Measurements from ENCODE around the gene TP53. TPM values are rescaled to one million over a fixed set of nuclear protein-coding genes. Genes with fewer than 3 reads are reported as not detected.

TP53 gene
- polyA plus RNA-seq, 1 donor (not counting 4 experiments of a cell fraction or from before 2014, with no cell fraction given), result 22.0 TPM

GRCh38 chr17:7712111-7712771, 25.0 kb upstream of the TP53 start:
- Histone ChIP-seq H3K9ac (ENCODE audit: control insufficient read depth, extremely low read depth, insufficient read depth, low read length) (no peak overlapping the region), H3K9me1 (ENCODE audit: control insufficient read depth, extremely low read depth, insufficient read depth, low read length) (no peaks in the 10 kb centered on the region), H2AFZ (ENCODE audit: control insufficient read depth, low read length) (no peak overlapping the region), H3K4me3 (ENCODE audit: control insufficient read depth in 2 of 3, extremely low read depth in 1 of 3, insufficient read depth in 2 of 3, low read depth in 1 of 3, low read length in 3 of 3) (no peak overlapping the region), H3K27me3 (ENCODE audit: control insufficient read depth, extremely low read depth, insufficient read depth, low read length) (peaks cover 9% of the 10 kb centered on the region), H3K27ac (ENCODE audit: control insufficient read depth, insufficient read depth, low read length) (no peak overlapping the region), H3K79me2 (ENCODE audit: control insufficient read depth, insufficient read depth, low read length) (no peaks in the 10 kb centered on the region), H3K36me3 (ENCODE audit: control insufficient read depth in 2 of 2, extremely low read depth in 1 of 2, insufficient read depth in 2 of 2, low read length in 2 of 2) (no peaks in the 10 kb centered on the region), H4K20me1 (ENCODE audit: control insufficient read depth, extremely low read depth, insufficient read depth, low read length) (no peaks in the 10 kb centered on the region), H3K9me3 (ENCODE audit: control insufficient read depth, low read depth, low read length) (no peaks in the 10 kb centered on the region), H3K4me2 (ENCODE audit: control insufficient read depth, extremely low read depth, insufficient read depth, low read depth, low read length) (no peak overlapping the region), H3K4me1 (ENCODE audit: control insufficient read depth, extremely low read depth, insufficient read depth, low read length) (peaks cover 8% of the 10 kb centered on the region)
- no peak for FAIRE-seq
- no peak for DNase-seq (ENCODE audit: low read depth, low spot score)
- dilution Hi-C loops (cut with MboI; ENCODE audit: extremely low pct_ligation_motif_present, low sequenced_read_pairs), result no loop called here
- TF ChIP-seq EZH2 (IDR thresholded peaks at IDR 0.05; ENCODE audit: low read length), result no peak
- TF ChIP-seq, protein P1, sequence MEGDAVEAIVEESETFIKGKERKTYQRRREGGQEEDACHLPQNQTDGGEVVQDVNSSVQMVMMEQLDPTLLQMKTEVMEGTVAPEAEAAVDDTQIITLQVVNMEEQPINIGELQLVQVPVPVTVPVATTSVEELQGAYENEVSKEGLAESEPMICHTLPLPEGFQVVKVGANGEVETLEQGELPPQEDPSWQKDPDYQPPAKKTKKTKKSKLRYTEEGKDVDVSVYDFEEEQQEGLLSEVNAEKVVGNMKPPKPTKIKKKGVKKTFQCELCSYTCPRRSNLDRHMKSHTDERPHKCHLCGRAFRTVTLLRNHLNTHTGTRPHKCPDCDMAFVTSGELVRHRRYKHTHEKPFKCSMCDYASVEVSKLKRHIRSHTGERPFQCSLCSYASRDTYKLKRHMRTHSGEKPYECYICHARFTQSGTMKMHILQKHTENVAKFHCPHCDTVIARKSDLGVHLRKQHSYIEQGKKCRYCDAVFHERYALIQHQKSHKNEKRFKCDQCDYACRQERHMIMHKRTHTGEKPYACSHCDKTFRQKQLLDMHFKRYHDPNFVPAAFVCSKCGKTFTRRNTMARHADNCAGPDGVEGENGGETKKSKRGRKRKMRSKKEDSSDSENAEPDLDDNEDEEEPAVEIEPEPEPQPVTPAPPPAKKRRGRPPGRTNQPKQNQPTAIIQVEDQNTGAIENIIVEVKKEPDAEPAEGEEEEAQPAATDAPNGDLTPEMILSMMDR (optimal IDR thresholded peaks at IDR 0.05 in 1 of 3, IDR thresholded peaks at IDR 0.05 in 1 of 3, conservative IDR thresholded peaks at IDR 0.05 in 1 of 3; ENCODE audit: extremely low read depth in 1 of 3, insufficient read depth in 2 of 3, low read length in 3 of 3), result no peak

DNA sequence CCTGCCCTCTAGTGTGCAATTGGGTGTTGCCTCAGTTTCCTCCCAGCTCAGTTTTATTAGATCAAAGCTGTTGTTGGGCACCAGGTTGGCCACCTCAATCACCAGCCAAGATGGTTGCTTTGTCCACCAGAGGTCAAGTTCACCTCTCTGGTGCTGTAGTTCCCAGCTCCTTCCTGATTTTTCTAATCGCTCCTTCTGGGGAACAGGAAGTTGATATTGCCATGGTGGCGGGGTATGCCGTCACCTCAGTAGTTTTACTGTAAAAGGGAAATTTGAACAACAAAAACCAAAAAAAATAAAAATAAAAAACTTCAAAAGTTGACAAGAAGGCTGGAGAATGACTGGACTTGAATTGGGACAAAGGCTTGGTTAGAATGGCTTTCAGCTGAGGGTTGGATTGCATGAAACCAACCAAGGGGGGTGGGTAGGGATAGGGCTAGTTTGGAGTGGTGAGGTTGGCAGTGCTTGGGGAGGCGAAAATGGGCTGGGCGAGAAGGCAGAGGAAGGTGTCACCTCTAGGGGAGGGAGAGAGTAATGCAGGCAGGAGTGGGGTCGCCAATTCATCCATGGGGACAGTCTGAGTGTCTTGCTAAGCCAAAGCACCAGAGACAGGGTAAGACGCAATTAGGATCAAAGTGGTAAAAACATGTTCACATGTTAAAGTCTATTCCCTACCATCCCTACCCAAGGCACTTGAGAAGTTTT, 23.9 kb upstream of the TP53 start:
- Histone ChIP-seq H3K9me3 (ENCODE audit: control insufficient read depth, low read depth, low read length) (no peaks in the 10 kb centered on the region), H4K20me1 (ENCODE audit: control insufficient read depth, extremely low read depth, insufficient read depth, low read length) (no peaks in the 10 kb centered on the region), H3K79me2 (ENCODE audit: control insufficient read depth, insufficient read depth, low read length) (no peaks in the 10 kb centered on the region), H3K9me1 (ENCODE audit: control insufficient read depth, extremely low read depth, insufficient read depth, low read length) (no peaks in the 10 kb centered on the region), H3K4me1 (ENCODE audit: control insufficient read depth, extremely low read depth, insufficient read depth, low read length) (peaks cover 5% of the 10 kb centered on the region), H3K4me2 (ENCODE audit: control insufficient read depth, extremely low read depth, insufficient read depth, low read depth, low read length) (no peak overlapping the region), H3K27ac (ENCODE audit: control insufficient read depth, insufficient read depth, low read length) (no peak overlapping the region), H2AFZ (ENCODE audit: control insufficient read depth, low read length) (no peak overlapping the region), H3K27me3 (ENCODE audit: control insufficient read depth, extremely low read depth, insufficient read depth, low read length) (peaks cover 16% of the 10 kb centered on the region), H3K4me3 (ENCODE audit: control insufficient read depth in 2 of 3, extremely low read depth in 1 of 3, insufficient read depth in 2 of 3, low read depth in 1 of 3, low read length in 3 of 3) (no peak overlapping the region), H3K36me3 (ENCODE audit: control insufficient read depth in 2 of 2, extremely low read depth in 1 of 2, insufficient read depth in 2 of 2, low read length in 2 of 2) (no peaks in the 10 kb centered on the region), H3K9ac (ENCODE audit: control insufficient read depth, extremely low read depth, insufficient read depth, low read length) (no peak overlapping the region)
- TF ChIP-seq EZH2 (IDR thresholded peaks at IDR 0.05; ENCODE audit: low read length), result no peak
- TF ChIP-seq, protein P1 (optimal IDR thresholded peaks at IDR 0.05 in 1 of 3, IDR thresholded peaks at IDR 0.05 in 1 of 3, conservative IDR thresholded peaks at IDR 0.05 in 1 of 3; ENCODE audit: extremely low read depth in 1 of 3, insufficient read depth in 2 of 3, low read length in 3 of 3), result peak; percentile 8 to 34 (median 20)
- dilution Hi-C loops (cut with MboI; ENCODE audit: extremely low pct_ligation_motif_present, low sequenced_read_pairs), result no loop called here
- FAIRE-seq (peak; percentile 5), DNase-seq (ENCODE audit: low read depth, low spot score) (no peak)
